GM18861 (cell line): ENCODE measurements around the gene SH2B2.
A peak's percentile ranks its signal among the peaks of the same experiment; 100 is the strongest.
"Not testable (repeated sequence)": the region's sequence is repeated elsewhere in the genome, so short reads cannot be mapped to it uniquely, and the experiment has no call there.

Experiments used
- ATAC-seq: cut with Tn5 transposase; IDR thresholded peaks from one replicate; pipeline ENCODE4 v1.9.1; 2021; ENCODE audit not compliant: unreplicated experiment

SH2B2 gene

GRCh38 chr7:102305414-102306268 is 19.0 kb downstream of the SH2B2 start:
- ATAC-seq, result peak; percentile 48

- peak; percentile 54 for ATAC-seq
Observed at GRCh38 chr7:102306916-102307677, 20.4 kb downstream of the SH2B2 start.

GRCh38 chr7:102310414-102310815 is 23.7 kb downstream of the SH2B2 start:
- ATAC-seq, result no peak

- no peak for ATAC-seq
Observed at GRCh38 chr7:102312317-102312716, 25.6 kb downstream of the SH2B2 start.

- ATAC-seq, result no peak
Observed at GRCh38 chr7:102313997-102314780, 27.5 kb downstream of the SH2B2 start.

GRCh38 chr7:102317231-102318059 is 30.8 kb downstream of the SH2B2 start:
- ATAC-seq, result no peak

- no peak for ATAC-seq
Observed at GRCh38 chr7:102318482-102318971, 31.9 kb downstream of the SH2B2 start.

GRCh38 chr7:102319671-102320070 is 33.0 kb downstream of the SH2B2 start:
- no peak for ATAC-seq

- no peak for ATAC-seq
Observed at GRCh38 chr7:102320181-102320580, 33.5 kb downstream of the SH2B2 start.

- ATAC-seq, result no peak
Observed at GRCh38 chr7:102320601-102321350, 34.1 kb downstream of the SH2B2 start.

GRCh38 chr7:102321351-102322201 is 34.9 kb downstream of the SH2B2 start:
- no peak for ATAC-seq

GRCh38 chr7:102322202-102322715 is 35.6 kb downstream of the SH2B2 start:
- ATAC-seq, result no peak

GRCh38 chr7:102323914-102324195 is 37.2 kb downstream of the SH2B2 start:
- no peak for ATAC-seq

- not testable (repeated sequence) for ATAC-seq
Observed at GRCh38 chr7:102325106-102325505, 38.4 kb downstream of the SH2B2 start.

- no peak for ATAC-seq
Observed at GRCh38 chr7:102326157-102326889, 39.7 kb downstream of the SH2B2 start.

- not testable (repeated sequence) for ATAC-seq
Observed at GRCh38 chr7:102327183-102327582, 40.5 kb downstream of the SH2B2 start.

GRCh38 chr7:102328863-102329262 is 42.2 kb downstream of the SH2B2 start:
- not testable (repeated sequence) for ATAC-seq

GRCh38 chr7:102329366-102329765 is 42.7 kb downstream of the SH2B2 start:
- not testable (repeated sequence) for ATAC-seq
